ENCODE data around the gene MASTL. TPM values are rescaled to one million over a fixed set of nuclear protein-coding genes. Genes with fewer than 3 reads are reported as not detected.

Gene MASTL
- total RNA-seq, 2 experiments from 2014 or later = 40.1 to 42.2 TPM

DNA sequence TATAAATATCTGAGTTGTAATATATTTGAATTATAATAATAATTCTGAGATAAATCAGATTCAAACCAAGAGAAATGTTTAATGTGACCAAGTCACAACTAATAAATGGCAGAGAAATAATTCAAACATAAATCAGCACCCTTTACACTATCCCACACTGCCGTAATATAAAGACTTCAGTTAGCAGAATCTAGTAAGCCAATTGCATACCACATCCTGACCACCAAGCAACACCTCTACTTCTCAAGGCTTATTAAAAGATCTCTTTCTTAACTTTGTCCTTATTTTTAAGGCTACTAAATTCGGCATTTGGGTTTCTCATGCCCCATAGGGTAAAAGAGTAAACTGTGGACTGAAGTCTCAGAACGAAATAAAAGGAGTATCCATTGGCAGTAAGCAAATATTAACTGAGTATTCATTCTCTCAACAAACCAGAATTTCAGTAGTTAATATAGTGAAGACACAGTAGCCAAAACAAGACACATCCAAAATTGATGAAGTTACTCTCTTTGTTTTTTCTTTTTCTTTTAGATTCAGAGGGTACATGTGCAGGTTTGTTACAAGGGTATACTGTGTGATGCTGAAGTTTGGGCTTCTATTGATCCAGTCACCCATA is 70.6 kb downstream of the MASTL start:
- no peak for DNase-seq (ENCODE audit: low spot score)
- Histone ChIP-seq H3K4me2 (ENCODE audit: low read length) (no peak overlapping the region), H3K4me3 (ENCODE audit: low read depth, low read length, poor library complexity, severe bottlenecking) (no peak overlapping the region), H3K9me3 (ENCODE audit: low read length) (no peaks in the 10 kb centered on the region), H3K27ac (ENCODE audit: low read depth, low read length, poor library complexity, severe bottlenecking) (no peak overlapping the region), H3K79me2 (ENCODE audit: insufficient read depth, low read depth, low read length) (no peaks in the 10 kb centered on the region), H3K36me3 (ENCODE audit: insufficient read depth, low read length) (peaks cover 59% of the 10 kb centered on the region), H3K9me2 (ENCODE audit: insufficient read depth, low read length) (no peaks in the 10 kb centered on the region), H3K4me1 (ENCODE audit: insufficient read depth, low read length, poor library complexity, severe bottlenecking) (no peaks in the 10 kb centered on the region), H2AFZ (ENCODE audit: low read length) (no peak overlapping the region), H4K20me1 (ENCODE audit: insufficient read depth, low read length) (no peaks in the 10 kb centered on the region)
- ChIA-PET CTCF (ENCODE audit: unreplicated experiment) (no interaction called here), POLR2A (no interaction called here)
- BruUV-seq (replicated peaks) = no TSS peak
- intact Hi-C loops (cut with micrococcal nuclease; ENCODE audit: unreplicated experiment) = loop anchor here (2.0 kb wide), 1 partner anchor 135 kb away; no protein-coding TSS in a partner anchor
- TF ChIP-seq, protein P1, sequence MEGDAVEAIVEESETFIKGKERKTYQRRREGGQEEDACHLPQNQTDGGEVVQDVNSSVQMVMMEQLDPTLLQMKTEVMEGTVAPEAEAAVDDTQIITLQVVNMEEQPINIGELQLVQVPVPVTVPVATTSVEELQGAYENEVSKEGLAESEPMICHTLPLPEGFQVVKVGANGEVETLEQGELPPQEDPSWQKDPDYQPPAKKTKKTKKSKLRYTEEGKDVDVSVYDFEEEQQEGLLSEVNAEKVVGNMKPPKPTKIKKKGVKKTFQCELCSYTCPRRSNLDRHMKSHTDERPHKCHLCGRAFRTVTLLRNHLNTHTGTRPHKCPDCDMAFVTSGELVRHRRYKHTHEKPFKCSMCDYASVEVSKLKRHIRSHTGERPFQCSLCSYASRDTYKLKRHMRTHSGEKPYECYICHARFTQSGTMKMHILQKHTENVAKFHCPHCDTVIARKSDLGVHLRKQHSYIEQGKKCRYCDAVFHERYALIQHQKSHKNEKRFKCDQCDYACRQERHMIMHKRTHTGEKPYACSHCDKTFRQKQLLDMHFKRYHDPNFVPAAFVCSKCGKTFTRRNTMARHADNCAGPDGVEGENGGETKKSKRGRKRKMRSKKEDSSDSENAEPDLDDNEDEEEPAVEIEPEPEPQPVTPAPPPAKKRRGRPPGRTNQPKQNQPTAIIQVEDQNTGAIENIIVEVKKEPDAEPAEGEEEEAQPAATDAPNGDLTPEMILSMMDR (conservative IDR thresholded peaks at IDR 0.05; ENCODE audit: low read length) = no peak
- TF ChIP-seq EZH2phosphoT487 (IDR thresholded peaks at IDR 0.05; ENCODE audit: borderline replicate concordance, low read depth, low read length) = no peak

DNA sequence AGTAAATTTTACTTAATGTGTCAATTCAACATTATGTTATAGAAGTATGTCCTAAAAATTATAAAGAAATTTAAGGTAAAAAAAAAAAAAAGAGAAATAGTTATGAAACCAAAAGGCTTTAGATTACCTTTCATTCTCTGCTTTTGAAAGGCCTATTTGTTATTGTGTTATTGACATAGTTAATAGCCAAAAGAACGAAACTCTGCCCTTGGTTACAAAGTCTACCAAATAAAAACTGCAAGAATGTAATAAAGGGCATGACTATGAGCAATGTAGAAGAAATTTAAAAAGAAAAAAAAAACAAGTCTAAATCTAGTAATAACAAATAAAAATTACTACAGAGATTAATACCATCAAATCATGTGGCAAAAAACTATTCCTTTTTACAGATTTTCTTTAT is 74.9 kb downstream of the MASTL start:
- Histone ChIP-seq H3K4me2 (ENCODE audit: low read length) (no peak overlapping the region), H3K27ac (ENCODE audit: low read depth, low read length, poor library complexity, severe bottlenecking) (no peak overlapping the region), H2AFZ (ENCODE audit: low read length) (no peak overlapping the region), H3K4me3 (ENCODE audit: low read depth, low read length, poor library complexity, severe bottlenecking) (no peak overlapping the region), H3K9me3 (ENCODE audit: low read length) (no peaks in the 10 kb centered on the region), H4K20me1 (ENCODE audit: insufficient read depth, low read length) (no peaks in the 10 kb centered on the region), H3K4me1 (ENCODE audit: insufficient read depth, low read length, poor library complexity, severe bottlenecking) (no peaks in the 10 kb centered on the region), H3K36me3 (ENCODE audit: insufficient read depth, low read length) (peaks cover 52% of the 10 kb centered on the region), H3K79me2 (ENCODE audit: insufficient read depth, low read depth, low read length) (no peaks in the 10 kb centered on the region; the same call in 1 of the 2 replicates), H3K9me2 (ENCODE audit: insufficient read depth, low read length) (no peaks in the 10 kb centered on the region)
- intact Hi-C loops (cut with micrococcal nuclease; ENCODE audit: unreplicated experiment) = no loop called here
- no peak for DNase-seq (ENCODE audit: low spot score)
- TF ChIP-seq EZH2phosphoT487 (IDR thresholded peaks at IDR 0.05; ENCODE audit: borderline replicate concordance, low read depth, low read length) = no peak
- TF ChIP-seq, protein P1 (conservative IDR thresholded peaks at IDR 0.05; ENCODE audit: low read length) = no peak
- ChIA-PET POLR2A (no interaction called here), CTCF (ENCODE audit: unreplicated experiment) (no interaction called here)
- no TSS peak for BruUV-seq (replicated peaks)

DNA sequence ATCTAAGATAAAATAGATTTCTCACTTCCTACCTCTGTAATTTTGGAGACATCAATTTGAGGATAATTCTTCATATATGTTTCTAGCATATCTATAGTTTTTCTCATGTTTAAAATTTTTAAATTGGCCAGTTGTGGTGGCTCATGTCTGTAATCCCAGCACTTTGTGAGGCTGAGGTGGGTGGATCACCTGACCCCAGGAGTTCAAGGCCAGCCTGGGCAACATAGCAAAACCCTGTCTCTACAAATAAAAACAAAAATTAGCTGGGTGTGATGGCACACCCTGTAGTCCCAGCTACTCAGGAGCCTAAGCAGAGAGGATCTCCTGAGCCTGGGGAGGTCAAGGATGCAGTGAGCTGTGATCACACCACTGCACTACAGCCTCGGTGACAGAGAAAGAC is 80.6 kb downstream of the MASTL start:
- CTCF ChIA-PET (ENCODE audit: unreplicated experiment) = interaction anchor here (0.6 kb wide), 1 partner anchor 12 kb away, joined by 3 read pairs; no protein-coding TSS in a partner anchor
- H3K9me2 ChIP-seq (ENCODE audit: insufficient read depth, low read length) = no peaks in the 10 kb centered on the region
- intact Hi-C loops (cut with micrococcal nuclease; ENCODE audit: unreplicated experiment) = no loop called here
- H3K27ac ChIP-seq (ENCODE audit: low read depth, low read length, poor library complexity, severe bottlenecking) = no peak overlapping the region
- H2AFZ ChIP-seq (ENCODE audit: low read length) = no peak overlapping the region
- no TSS peak for BruUV-seq (replicated peaks)
- no peak overlapping the region for H3K4me3 ChIP-seq (ENCODE audit: low read depth, low read length, poor library complexity, severe bottlenecking)
- peaks cover 32% of the 10 kb centered on the region for H3K36me3 ChIP-seq (ENCODE audit: insufficient read depth, low read length)
- no peaks in the 10 kb centered on the region for H4K20me1 ChIP-seq (ENCODE audit: insufficient read depth, low read length)
- H3K9me3 ChIP-seq (ENCODE audit: low read length) = no peaks in the 10 kb centered on the region
- H3K4me2 ChIP-seq (ENCODE audit: low read length) = no peak overlapping the region
- TF ChIP-seq, protein P1 (conservative IDR thresholded peaks at IDR 0.05; ENCODE audit: low read length) = no peak
- no peak for TF ChIP-seq EZH2phosphoT487 (IDR thresholded peaks at IDR 0.05; ENCODE audit: borderline replicate concordance, low read depth, low read length)
- no peak for DNase-seq (ENCODE audit: low spot score)
- H3K79me2 ChIP-seq (ENCODE audit: insufficient read depth, low read depth, low read length) = peaks cover 47% of the 10 kb centered on the region
- H3K4me1 ChIP-seq (ENCODE audit: insufficient read depth, low read length, poor library complexity, severe bottlenecking) = peaks cover 16% of the 10 kb centered on the region
- POLR2A ChIA-PET = interaction anchor here (0.6 to 2.0 kb wide), 6 partner anchors 13 to 1393 kb away, joined by 3 to 4 read pairs (median 4); partner anchors contain the start of genes MASTL and YME1L1
